Kidney (tissue), 14 donors: ENCODE results near the gene KCNJ18. TPM values are rescaled to one million over a fixed set of nuclear protein-coding genes. Genes with fewer than 3 reads are reported as not detected.
"Not testable (repeated sequence)": the region's sequence is repeated elsewhere in the genome, so short reads cannot be mapped to it uniquely, and the experiment has no call there.

Source experiments
- DNase-seq, 5 donors: peaks; one replicate each; pipeline ENCODE4 v3.0.0-alpha.2; 2013 to 2020
- FAIRE-seq: peaks from 2 replicates; lab custom pipeline; 2012; peaks lifted over from hg19 to GRCh38; lab: Jason Lieb, UNC
- H3K27ac ChIP-seq, 2 donors: one replicate each; pipeline ENCODE4 v1.7.0; 2013; ENCODE audit warnings: low read depth in 2 of 2, low read length in 2 of 2, inconsistent platforms in 1 of 2
- H3K27me3 ChIP-seq: one replicate; pipeline ENCODE4 v1.7.1; 2013; ENCODE audit warnings: low read length, inconsistent platforms; ENCODE audit not compliant: control insufficient read depth, insufficient read depth
- H3K36me3 ChIP-seq, 3 donors: one replicate each; pipeline versions ENCODE4 v1.7.0 to v1.7.1; 2013; ENCODE audit warnings: low read length in 3 of 3, control low read depth in 1 of 3, inconsistent platforms in 1 of 3; ENCODE audit not compliant: insufficient read depth in 3 of 3, control insufficient read depth in 2 of 3
- H3K4me1 ChIP-seq, 3 donors: one replicate each; pipeline versions ENCODE4 v1.7.0 to v1.7.1; 2013; ENCODE audit warnings: low read length in 3 of 3, inconsistent platforms in 1 of 3, low read depth in 1 of 3; ENCODE audit not compliant: control insufficient read depth in 2 of 3, insufficient read depth in 2 of 3
- H3K4me3 ChIP-seq, 3 donors: one replicate each; pipeline versions ENCODE4 v1.7.0 to v1.8.1; 2013; ENCODE audit warnings: low read length in 3 of 3, control low read depth in 1 of 3, inconsistent platforms in 1 of 3
- H3K9ac ChIP-seq, 3 donors: one replicate each; pipeline versions ENCODE4 v1.7.0 to v1.7.1; 2013; ENCODE audit warnings: low read length in 3 of 3, control low read depth in 1 of 3, inconsistent platforms in 1 of 3
- H3K9me3 ChIP-seq, 3 donors: one replicate each; pipeline versions ENCODE4 v1.7.0 to v1.7.1; 2013; ENCODE audit warnings: low read length in 3 of 3, control low read depth in 1 of 3, inconsistent platforms in 1 of 3; ENCODE audit not compliant: control insufficient read depth in 2 of 3, insufficient read depth in 1 of 3
- CTCF ChIP-seq: IDR thresholded peaks from 3 replicates; pipeline ENCODE4 v1.5.1; 2012; ENCODE audit warnings: mild to moderate bottlenecking, moderate library complexity, borderline replicate concordance; ENCODE audit not compliant: insufficient read depth; ENCODE audit errors: extremely low read depth
- intact Hi-C: fragments of 100-400 bp; cut with DNase I; formaldehyde crosslinking; loops from one replicate; pipeline ENCODE4 v1.11.1; 2022
- polyA plus RNA-seq: library from polyadenylated mRNA; stranded (reverse); fragments of 350-450 nt; fragmentation: Illumina TruSeq; extraction: RNeasy Lipid Tissue Mini Kit (QIAGEN cat#74804); gene quantifications from one replicate; pipeline ENCODE4 v1.2.3, GENCODE V29; 2014; ENCODE audit warnings: low read depth, low replicate concordance; ENCODE audit not compliant: insufficient read depth
- total RNA-seq: library from RNA; stranded (reverse); fragmentation: NEBNext Ultra II Directional; extraction: Animal tissue kit (Norgen Biotek cat#: 25700); gene quantifications from one replicate; pipeline ENCODE4 v1.2.1, GENCODE V29; 2021
- donor health status: control.
- donor health status: control.
- donor health status: control.
- donor health status: control.
- donor health status: control.
- donor health status: DM: yes; HTN: yes; CAD: no.
- donor health status: Normal renal cell carcinoma (clear cell type).

KCNJ18 gene
- total and polyA plus RNA-seq, 2 donors from 2014 or later, result not detected

- Histone ChIP-seq H3K27me3 (no peaks in the 10 kb centered on the region), H3K36me3 (no peaks in the 10 kb centered on the region), H3K9me3 (no peaks in the 10 kb centered on the region), H3K9ac (no peak overlapping the region), H3K27ac (no peak overlapping the region), H3K4me3 (no peak overlapping the region), H3K4me1 (no peaks in the 10 kb centered on the region)
- intact Hi-C loops, result no loop called here
- no peak for TF ChIP-seq CTCF
- FAIRE-seq, result no peak
- peak in 2 of 5 donors; percentile 21 to 71 for DNase-seq
Observed at GRCh38 chr17:21679256-21680146, 12.8 kb upstream of the KCNJ18 start.

- Histone ChIP-seq H3K9ac (no peak overlapping the region), H3K27me3 (no peaks in the 10 kb centered on the region), H3K9me3 (no peaks in the 10 kb centered on the region), H3K36me3 (no peaks in the 10 kb centered on the region), H3K27ac (no peak overlapping the region), H3K4me1 (no peaks in the 10 kb centered on the region), H3K4me3 (no peak overlapping the region)
- peak in 2 of 5 donors; percentile 18 to 75 for DNase-seq
- FAIRE-seq, result no peak
- intact Hi-C loops, result no loop called here
- TF ChIP-seq CTCF, result no peak
Observed at GRCh38 chr17:21680366-21680765, 12.0 kb upstream of the KCNJ18 start.

GRCh38 chr17:21680850-21681351 is 11.4 kb upstream of the KCNJ18 start:
- peak in 3 of 5 donors; percentile 13 to 56 (median 31) for DNase-seq

GRCh38 chr17:21681576-21681975 is 10.7 kb upstream of the KCNJ18 start:
- H3K9me3 ChIP-seq, FAIRE-seq, H3K36me3 ChIP-seq, H3K27ac ChIP-seq, H3K4me1 ChIP-seq, H3K27me3 ChIP-seq, intact Hi-C loops, H3K4me3 ChIP-seq, H3K9ac ChIP-seq: not testable (repeated sequence)
- DNase-seq, result peak in 1 of 5 donors; percentile 7

More at GRCh38 chr17:21680850-21681351, 11.4 kb upstream of the KCNJ18 start:
- H3K4me3 ChIP-seq, H3K36me3 ChIP-seq, H3K4me1 ChIP-seq, H3K9me3 ChIP-seq, H3K9ac ChIP-seq, intact Hi-C loops, H3K27ac ChIP-seq, FAIRE-seq, H3K27me3 ChIP-seq: not testable (repeated sequence)

GRCh38 chr17:21682130-21682529 is 10.2 kb upstream of the KCNJ18 start:
- H3K36me3 ChIP-seq, H3K9ac ChIP-seq, intact Hi-C loops, H3K9me3 ChIP-seq, FAIRE-seq, H3K27ac ChIP-seq, H3K4me1 ChIP-seq, H3K27me3 ChIP-seq, H3K4me3 ChIP-seq: not testable (repeated sequence)
- DNase-seq, result peak in 2 of 5 donors; percentile 13 to 51

- H3K27ac ChIP-seq, H3K27me3 ChIP-seq, DNase-seq, H3K9me3 ChIP-seq, H3K4me3 ChIP-seq, FAIRE-seq, H3K4me1 ChIP-seq, H3K36me3 ChIP-seq, H3K9ac ChIP-seq, intact Hi-C loops: not testable (repeated sequence)
Observed at GRCh38 chr17:21683142-21683712, 9.1 kb upstream of the KCNJ18 start.
